ENCODE data around the gene CARMIL1.

GRCh38 chr6:25239498-25239897, 39.7 kb upstream of the CARMIL1 start:
- TF ChIP-seq CTCF (IDR thresholded peaks at IDR 0.05) (no peak), POLR2A (IDR thresholded peaks at IDR 0.05) (no peak)
